Psoas muscle (tissue), 8 donors: ENCODE data around the gene MAMDC4. TPM values are rescaled to one million over a fixed set of nuclear protein-coding genes. Genes with fewer than 3 reads are reported as not detected.
A peak's percentile ranks its signal among the peaks of the same experiment; 100 is the strongest.
"Not testable (repeated sequence)": the region's sequence is repeated elsewhere in the genome, so short reads cannot be mapped to it uniquely, and the experiment has no call there.

Experiments
- ATAC-seq, 4 donors: fragments of 200-7000 bp; cut with Tn5 transposase; one replicate each; pipeline ENCODE4 v1.9.1; 2020; ENCODE audit warnings: moderate library complexity in 3 of 4, mild to moderate bottlenecking in 2 of 4
- DNase-seq, 2 donors: peaks; one replicate each; pipeline ENCODE4 v3.0.0-alpha.2; 2020
- H3K27ac ChIP-seq: fragments of 200-600 bp; one replicate; pipeline ENCODE4 v1.8.0; 2022
- H3K27me3 ChIP-seq, 3 donors: fragments of 200-600 bp in 1 of 3; one replicate each; pipeline versions ENCODE4 v1.6.1 to v1.8.0; 2013 to 2022; ENCODE audit warnings: low read length in 2 of 3, mild to moderate bottlenecking in 2 of 3, moderate library complexity in 1 of 3; ENCODE audit not compliant: insufficient read depth in 3 of 3
- H3K36me3 ChIP-seq, 2 donors: fragments of 200-600 bp in 1 of 2; one replicate each; pipeline versions ENCODE4 v1.6.1 to v1.8.0; 2013 to 2022; ENCODE audit warnings: low read depth in 1 of 2, mild to moderate bottlenecking in 1 of 2, moderate library complexity in 1 of 2; ENCODE audit not compliant: insufficient read depth in 1 of 2
- H3K4me1 ChIP-seq: fragments of 200-600 bp; one replicate; pipeline ENCODE4 v1.8.0; 2022
- H3K4me3 ChIP-seq: fragments of 200-600 bp; one replicate; pipeline ENCODE4 v1.8.0; 2022; ENCODE audit warnings: mild to moderate bottlenecking
- H3K9me3 ChIP-seq: fragments of 200-600 bp; one replicate; pipeline ENCODE4 v1.8.0; 2022
- WGBS, 3 donors: extraction: QIAGEN DNeasy Blood & Tissue Kit; methylation state at CpG; one replicate each; pipeline versions ENCODE4 v1.1.6 to v1.1.7; 2013; 5-methylcytosine and 5-hydroxymethylcytosine counted together
- intact Hi-C, 2 donors: fragments of 100-400 bp; cut with DNase I; formaldehyde crosslinking; loops; one replicate each; pipeline versions ENCODE4 v1.11.0 to v1.14.2; 2022
- polyA plus RNA-seq, 3 donors: library from polyadenylated mRNA; stranded (reverse); fragments of 200-250 nt; gene quantifications; one replicate each; pipeline ENCODE4 v1.2.3, GENCODE V29; 2013
- total RNA-seq, 4 donors: library from RNA; stranded (reverse); fragmentation: NEBNext Ultra II Directional in 2 of 4; extraction: Animal tissue kit (Norgen Biotek cat#: 25700) in 2 of 4; gene quantifications; one replicate each; pipeline versions ENCODE4 v1.2.1 to v1.2.4, GENCODE V29; 2021 to 2023
- TF ChIP-seq, protein P1 (sequence below): fragments of 200-600 bp; IDR thresholded peaks from one replicate; pipeline ENCODE4 v1.8.0; 2022; ENCODE audit warnings: antibody characterized with exemption
- donor health status: healthy with polysubstance abuse.
- donor health status: DM: no; HTN: no; CAD: no; lungs with moderate emphysema.
- donor health status: Bipolar disorder and iron deficiency.
- donor health status: healthy.
- donor health status: DM: yes; HTN: yes; CAD: no.
- donor health status: DM: no; HTN: no; CAD: no.
- donor health status: DM: no; HTN: no; CAD: no.
- donor health status: DM: yes; HTN: yes; CAD: no.

MAMDC4 gene
- total and polyA plus RNA-seq, 7 donors: 1.7 to 7.9 (median 2.9) TPM

DNA sequence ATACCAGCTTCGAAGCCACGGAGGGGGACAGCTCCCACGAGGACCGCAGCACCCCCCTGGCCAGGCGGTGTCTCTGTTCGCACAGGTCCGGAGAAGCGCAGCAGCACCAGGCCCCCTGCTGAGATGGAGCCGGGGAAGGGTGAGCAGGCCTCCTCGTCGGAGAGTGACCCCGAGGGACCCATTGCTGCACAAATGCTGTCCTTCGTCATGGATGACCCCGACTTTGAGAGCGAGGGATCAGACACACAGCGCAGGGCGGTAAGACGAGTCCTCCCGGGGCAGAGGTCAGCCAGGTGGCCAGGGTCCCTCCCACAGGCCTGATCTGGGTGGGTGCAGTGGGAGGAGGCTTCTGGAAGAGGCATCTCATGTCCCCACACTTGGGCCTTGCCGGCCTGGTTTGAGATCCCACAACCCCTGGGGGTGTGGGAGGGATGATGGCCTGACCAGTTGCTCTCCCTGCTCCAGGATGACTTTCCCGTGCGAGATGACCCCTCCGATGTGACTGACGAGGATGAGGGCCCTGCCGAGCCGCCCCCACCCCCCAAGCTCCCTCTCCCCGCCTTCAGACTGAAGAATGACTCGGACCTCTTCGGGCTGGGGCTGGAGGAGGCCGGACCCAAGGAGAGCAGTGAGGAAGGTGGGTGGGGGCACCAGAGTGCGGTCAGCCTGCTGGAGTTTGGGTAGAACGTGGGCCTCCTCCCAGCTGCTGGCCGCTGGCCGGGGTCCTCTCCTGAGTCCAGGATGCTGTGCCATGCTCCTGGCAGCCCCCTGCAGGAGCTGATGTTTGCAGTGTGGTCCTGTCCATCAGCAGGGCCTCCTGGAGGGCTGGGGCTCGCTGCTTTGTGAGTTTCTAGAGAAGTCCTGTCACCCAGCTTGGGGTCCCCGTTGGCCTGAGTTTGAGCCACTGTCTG lies 12.7 kb upstream of the MAMDC4 start:
- intact Hi-C loops: loop anchor here in 1 of 2 donors (2.0 to 10.0 kb wide), 2 partner anchors 39 to 185 kb away; partner anchors contain the start of gene ABCA2
- peaks cover 0 to 42% of the 10 kb centered on the region in 2 donors for H3K36me3 ChIP-seq
- ATAC-seq: no peak
- no peak overlapping the region for H3K27ac ChIP-seq
- no peak for DNase-seq
- TF ChIP-seq, protein P1, sequence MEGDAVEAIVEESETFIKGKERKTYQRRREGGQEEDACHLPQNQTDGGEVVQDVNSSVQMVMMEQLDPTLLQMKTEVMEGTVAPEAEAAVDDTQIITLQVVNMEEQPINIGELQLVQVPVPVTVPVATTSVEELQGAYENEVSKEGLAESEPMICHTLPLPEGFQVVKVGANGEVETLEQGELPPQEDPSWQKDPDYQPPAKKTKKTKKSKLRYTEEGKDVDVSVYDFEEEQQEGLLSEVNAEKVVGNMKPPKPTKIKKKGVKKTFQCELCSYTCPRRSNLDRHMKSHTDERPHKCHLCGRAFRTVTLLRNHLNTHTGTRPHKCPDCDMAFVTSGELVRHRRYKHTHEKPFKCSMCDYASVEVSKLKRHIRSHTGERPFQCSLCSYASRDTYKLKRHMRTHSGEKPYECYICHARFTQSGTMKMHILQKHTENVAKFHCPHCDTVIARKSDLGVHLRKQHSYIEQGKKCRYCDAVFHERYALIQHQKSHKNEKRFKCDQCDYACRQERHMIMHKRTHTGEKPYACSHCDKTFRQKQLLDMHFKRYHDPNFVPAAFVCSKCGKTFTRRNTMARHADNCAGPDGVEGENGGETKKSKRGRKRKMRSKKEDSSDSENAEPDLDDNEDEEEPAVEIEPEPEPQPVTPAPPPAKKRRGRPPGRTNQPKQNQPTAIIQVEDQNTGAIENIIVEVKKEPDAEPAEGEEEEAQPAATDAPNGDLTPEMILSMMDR: no peak
- H3K9me3 ChIP-seq: no peaks in the 10 kb centered on the region
- no peak overlapping the region for H3K4me3 ChIP-seq
- 75 to 82% (median 76%) methylated on average over 35 to 36 of the region's 36 CpGs for WGBS, 3 donors
- H3K4me1 ChIP-seq: peaks cover 13% of the 10 kb centered on the region
- peaks cover 0 to 5% (median 0%) of the 10 kb centered on the region in 3 donors for H3K27me3 ChIP-seq

DNA sequence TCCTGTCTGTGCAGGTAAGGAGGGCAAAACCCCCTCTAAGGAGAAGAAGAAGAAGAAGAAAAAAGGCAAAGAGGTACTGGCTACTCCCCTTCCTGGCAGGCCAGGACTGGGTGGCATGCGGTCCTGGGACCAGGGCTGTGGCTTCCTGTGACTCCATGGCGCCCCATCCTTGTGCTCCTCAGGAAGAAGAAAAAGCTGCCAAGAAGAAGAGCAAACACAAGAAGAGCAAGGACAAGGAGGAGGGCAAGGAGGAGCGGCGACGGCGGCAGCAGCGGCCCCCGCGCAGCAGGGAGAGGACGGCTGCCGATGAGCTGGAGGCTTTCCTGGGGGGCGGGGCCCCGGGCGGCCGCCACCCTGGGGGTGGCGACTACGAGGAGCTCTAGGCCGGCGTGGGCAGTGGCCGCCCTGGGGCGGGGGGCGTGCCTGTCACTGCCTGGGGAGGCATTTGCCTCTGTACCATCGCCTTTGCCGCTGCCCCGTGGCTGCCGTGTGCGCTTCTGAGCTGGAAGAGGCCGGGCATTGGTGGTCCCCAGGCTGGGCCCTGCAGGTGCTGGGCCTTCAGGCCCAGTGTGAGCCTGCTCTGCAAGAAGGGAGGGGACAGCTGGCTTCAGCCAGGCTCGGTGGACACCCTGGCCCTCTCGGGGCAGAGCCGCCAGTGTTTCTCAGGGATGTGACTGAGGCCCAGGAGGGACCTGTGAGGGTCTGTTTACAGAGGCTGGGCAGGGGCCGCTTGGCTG lies 11.8 kb upstream of the MAMDC4 start:
- no peak for DNase-seq
- intact Hi-C loops: loop anchor here in 1 of 2 donors (10.0 kb wide), 1 partner anchor 184 kb away; the partner anchor contains the start of gene ABCA2
- TF ChIP-seq, protein P1: no peak
- no peak overlapping the region for H3K4me3 ChIP-seq
- no peaks in the 10 kb centered on the region for H3K9me3 ChIP-seq
- peaks cover 0 to 7% (median 2%) of the 10 kb centered on the region in 3 donors for H3K27me3 ChIP-seq
- peaks cover 13% of the 10 kb centered on the region for H3K4me1 ChIP-seq
- H3K27ac ChIP-seq: peak overlapping the region; percentile 38
- WGBS, 3 donors: 54 to 74% (median 71%) methylated on average over 19 to 32 of the region's 32 CpGs
- ATAC-seq: no peak
- H3K36me3 ChIP-seq: peaks cover 0 to 40% of the 10 kb centered on the region in 2 donors

DNA sequence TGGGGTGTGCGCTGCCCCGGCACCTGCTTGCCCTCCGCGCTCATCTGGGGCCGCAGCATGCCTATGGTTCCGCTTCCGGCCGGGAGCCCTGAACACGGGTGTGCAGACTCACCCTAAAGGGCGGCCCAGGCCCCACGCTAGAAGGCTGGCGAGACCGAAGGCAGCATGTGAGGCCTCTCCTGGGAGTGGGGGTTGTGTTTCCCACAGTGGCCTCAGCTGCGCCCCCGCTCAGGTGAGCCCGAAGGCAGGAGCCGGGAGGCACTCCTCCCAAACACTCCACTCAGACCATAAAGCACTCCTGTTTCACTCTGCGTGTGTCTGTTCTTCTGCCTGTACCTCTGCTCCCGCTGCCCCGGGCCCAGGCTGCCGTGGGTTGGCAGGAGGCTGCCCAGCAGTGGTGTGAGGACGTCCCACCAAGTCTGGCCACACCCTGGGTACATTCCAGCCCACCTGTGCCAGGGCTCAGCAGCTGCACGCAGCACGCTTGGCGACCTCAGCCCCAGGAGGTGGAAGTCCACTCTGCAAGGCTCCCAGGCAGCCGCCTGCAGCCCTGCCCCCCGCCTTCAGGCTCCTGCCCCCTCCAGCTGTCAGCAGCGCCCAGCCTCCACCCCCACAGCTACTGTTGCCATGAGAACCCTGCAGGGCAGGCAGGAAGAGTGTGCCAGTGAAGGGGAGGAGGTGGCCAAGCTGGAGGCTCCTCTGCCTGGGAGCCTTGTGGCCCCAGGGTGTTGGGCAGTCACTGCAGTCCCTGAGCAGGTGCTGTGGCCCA lies 11.1 kb upstream of the MAMDC4 start:
- WGBS, 3 donors: 41 to 62% (median 44%) methylated on average over 23 to 28 of the region's 28 CpGs
- H3K9me3 ChIP-seq: no peaks in the 10 kb centered on the region
- H3K4me3 ChIP-seq: no peak overlapping the region
- TF ChIP-seq, protein P1: no peak
- intact Hi-C loops: loop anchor here in 1 of 2 donors (10.0 kb wide), 1 partner anchor 184 kb away; the partner anchor contains the start of gene ABCA2
- peaks cover 0 to 14% (median 2%) of the 10 kb centered on the region in 3 donors for H3K27me3 ChIP-seq
- peak overlapping the region; percentile 38 for H3K27ac ChIP-seq
- peaks cover 13% of the 10 kb centered on the region for H3K4me1 ChIP-seq
- peak; percentile 26 to 49 (median 40) for ATAC-seq
- DNase-seq: peak in 1 of 2 donors; percentile 72
- peaks cover 0 to 33% of the 10 kb centered on the region in 2 donors for H3K36me3 ChIP-seq

DNA sequence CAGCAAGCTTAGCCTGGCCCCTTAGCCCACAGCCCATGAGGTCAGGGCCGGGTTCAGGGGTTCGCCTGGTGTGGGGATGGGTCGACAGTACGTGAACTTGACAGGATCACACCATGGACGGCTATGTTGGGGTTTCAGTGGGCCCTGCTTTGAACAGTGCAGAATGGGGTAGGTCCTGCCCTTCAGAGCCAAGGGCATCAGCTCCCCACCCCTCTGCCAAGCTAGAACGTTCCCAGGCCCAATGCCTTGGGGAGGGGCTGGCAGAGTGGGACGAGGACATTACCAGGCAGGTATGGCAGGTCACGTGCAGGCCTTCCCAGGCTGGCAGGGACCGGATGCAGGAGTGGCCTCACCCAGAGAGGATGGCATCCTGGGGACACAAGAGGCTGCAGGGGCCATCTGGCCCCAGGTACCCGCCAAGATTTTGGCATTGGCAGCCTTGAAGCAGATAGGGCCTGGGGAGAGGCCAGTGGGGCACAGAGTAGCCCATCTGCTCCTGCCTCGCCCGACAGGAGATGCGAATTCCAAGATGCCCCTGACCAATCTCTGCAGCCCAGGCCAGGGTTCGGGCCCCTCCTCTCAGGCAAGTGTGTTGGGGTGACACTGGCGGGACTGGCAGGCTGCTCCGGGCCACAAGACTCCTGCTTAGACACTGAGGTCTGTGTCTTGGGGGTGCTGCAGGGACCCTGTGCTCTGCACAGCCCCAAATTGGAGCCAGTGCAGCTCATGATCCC lies 10.3 kb upstream of the MAMDC4 start:
- Histone ChIP-seq H3K4me3 (peak overlapping the region; percentile 63), H3K27me3 (peaks cover 0 to 19% (median 8%) of the 10 kb centered on the region in 3 donors), H3K27ac (peak overlapping the region; percentile 43), H3K36me3 (peaks cover 0 to 26% of the 10 kb centered on the region in 2 donors), H3K4me1 (peaks cover 13% of the 10 kb centered on the region)
- DNase-seq (peak in 1 of 2 donors; percentile 58), ATAC-seq (peak in 3 of 4 donors; percentile 3 to 4 (median 3))
- WGBS, 3 donors: 26 to 37% (median 28%) methylated on average over 13 to 16 of the region's 16 CpGs
- not testable (repeated sequence) for H3K9me3 ChIP-seq
- intact Hi-C loops: loop anchor here in 1 of 2 donors (10.0 kb wide), 1 partner anchor 183 kb away; the partner anchor contains the start of gene ABCA2
